HepG2 (cell line): ENCODE results near the gene CRAMP1. TPM values are rescaled to one million over a fixed set of nuclear protein-coding genes. Genes with fewer than 3 reads are reported as not detected.

Experiments
- MEIS1 ChIP-seq: sonication (generic); formaldehyde crosslinking; IDR thresholded peaks from 2 replicates; pipeline ENCODE4 v1.9.0; 2021; ENCODE audit warnings: mild to moderate bottlenecking, missing genetic modification reagents, moderate library complexity, borderline replicate concordance
- SNAI1 ChIP-seq: sonication (generic); formaldehyde crosslinking; IDR thresholded peaks from 2 replicates; pipeline ENCODE4 v1.5.0; 2020; ENCODE audit warnings: mild to moderate bottlenecking, missing genetic modification reagents, borderline replicate concordance
- XBP1 ChIP-seq: sonication (generic); formaldehyde crosslinking; IDR thresholded peaks from 2 replicates; pipeline ENCODE4 v1.5.0; 2020; ENCODE audit warnings: missing genetic modification reagents
- ZFP90 ChIP-seq: sonication (generic); formaldehyde crosslinking; IDR thresholded peaks from 2 replicates; pipeline ENCODE4 v1.8.0; 2022; ENCODE audit warnings: missing genetic modification reagents, mild to moderate bottlenecking, inconsistent platforms, borderline replicate concordance
- ZFY ChIP-seq: sonication (generic); formaldehyde crosslinking; IDR thresholded peaks from 2 replicates; pipeline ENCODE4 v1.4.0; 2020; ENCODE audit warnings: missing genetic modification reagents
- ZNF101 ChIP-seq: sonication (generic); formaldehyde crosslinking; IDR thresholded peaks from 2 replicates; pipeline ENCODE4 v1.4.0; 2020; ENCODE audit warnings: mild to moderate bottlenecking, low read depth, missing genetic modification reagents, borderline replicate concordance
- ZNF207 ChIP-seq: fragments of 450-650 bp; IDR thresholded peaks from 2 replicates; pipeline ENCODE4 v1.6.1; 2016; ENCODE audit warnings: antibody characterized with exemption, borderline replicate concordance
- ZNF883 ChIP-seq: sonication (generic); formaldehyde crosslinking; IDR thresholded peaks from 2 replicates; pipeline ENCODE4 v1.5.1; 2020; ENCODE audit warnings: mild to moderate bottlenecking, missing genetic modification reagents; ENCODE audit errors: not compliant biosample characterization
- polyA plus RNA-seq, 8 experiments: library from polyadenylated mRNA; depleted of rRNA in 3 of 8; stranded (reverse) in 7 of 8; unstranded in 1 of 8; fragments of >200 nt; fragmentation: Illumina TruSeq in 4 of 8; extraction: Trizol in 4 of 8; gene quantifications; 2 replicates each; pipeline versions ENCODE4 v1.2.1 to v1.2.3, GENCODE V29; 2011 to 2016; ENCODE audit warnings: low read depth in 4 of 8, missing spikeins in 1 of 8, mixed read lengths in 1 of 8; ENCODE audit not compliant: insufficient read depth in 1 of 8
- total RNA-seq, 5 experiments: library from RNA; depleted of rRNA; stranded (reverse); fragments of >200 nt; fragmentation: Illumina TruSeq; extraction: Trizol; gene quantifications; 2 replicates each; pipeline ENCODE4 v1.2.3, GENCODE V29; 2016; ENCODE audit warnings: low read depth in 1 of 5
- TF ChIP-seq, protein P1 (sequence below): sonication (generic); formaldehyde crosslinking; IDR thresholded peaks from 2 replicates; pipeline ENCODE4 v1.4.0; 2020; ENCODE audit warnings: missing genetic modification reagents
- TF ChIP-seq, protein P2 (sequence below): sonication (generic); formaldehyde crosslinking; IDR thresholded peaks from 2 replicates; pipeline ENCODE4 v1.4.0; 2020; ENCODE audit warnings: missing genetic modification reagents
- TF ChIP-seq, protein P3 (sequence below): sonication (generic); formaldehyde crosslinking; IDR thresholded peaks from 2 replicates; pipeline ENCODE4 v1.8.1; 2023; ENCODE audit warnings: mild to moderate bottlenecking, missing genetic modification reagents, borderline replicate concordance
- TF ChIP-seq, protein P4 (sequence below): IDR thresholded peaks from 2 replicates; pipeline ENCODE4 v1.6.1; 2016; ENCODE audit warnings: mild to moderate bottlenecking, missing biosample characterization, missing genetic modification reagents
- TF ChIP-seq, protein P5 (sequence below): sonication (generic); formaldehyde crosslinking; IDR thresholded peaks from 2 replicates; pipeline ENCODE4 v1.8.1; 2023; ENCODE audit warnings: mild to moderate bottlenecking, missing genetic modification reagents
- TF ChIP-seq, protein P6 (sequence below): sonication (generic); formaldehyde crosslinking; conservative IDR thresholded peaks from 2 replicates; pipeline ENCODE4 v1.8.0; 2022; ENCODE audit warnings: mild to moderate bottlenecking, moderate library complexity, missing genetic modification reagents
- TF ChIP-seq, protein P7 (sequence below): sonication (generic); formaldehyde crosslinking; IDR thresholded peaks from 2 replicates; pipeline ENCODE4 v1.4.0; 2020; ENCODE audit warnings: mild to moderate bottlenecking, missing genetic modification reagents

The CRAMP1 gene
- total and polyA plus RNA-seq, 2 of the 13 experiments (the other 11 are each of a cell fraction or from before 2014, with no cell fraction given): 6.8 to 9.7 TPM

DNA sequence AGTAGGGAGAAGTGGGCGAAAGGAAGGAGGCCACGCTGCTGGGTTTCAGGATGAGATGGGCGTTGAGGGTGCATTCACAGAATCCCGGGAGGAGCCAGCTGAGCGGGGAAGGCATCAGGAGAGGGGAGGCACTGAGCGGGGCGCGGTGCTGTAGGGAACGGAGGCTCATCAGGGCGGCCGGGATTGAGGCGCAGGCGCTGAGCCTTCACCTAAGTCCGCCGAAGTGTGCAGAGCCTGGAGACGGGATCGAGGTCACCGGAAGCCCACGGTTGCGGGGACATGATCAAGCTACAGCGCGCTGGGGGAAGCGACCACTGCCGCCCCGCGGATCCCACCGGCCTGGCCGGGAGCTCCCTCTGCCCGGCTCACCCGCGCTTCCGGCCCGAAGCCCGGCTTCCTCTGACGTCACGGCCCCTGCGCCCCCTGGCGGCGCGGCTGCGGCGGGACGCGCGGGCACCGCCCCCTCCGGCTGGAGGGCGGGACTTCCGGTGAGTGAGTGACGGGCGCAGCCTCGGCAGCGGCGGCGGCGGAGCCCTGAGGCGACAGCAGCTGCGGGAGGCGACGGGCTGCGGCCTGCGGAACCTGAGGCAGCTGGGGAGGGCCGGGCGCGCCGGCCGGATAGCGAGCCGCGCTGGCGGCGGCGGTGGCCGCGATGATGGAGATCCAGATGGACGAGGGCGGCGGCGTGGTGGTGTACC is 93.7 kb downstream of the CRAMP1 start, which contains the start of gene MAPK8IP3 (continued):
- TF ChIP-seq, protein P1, sequence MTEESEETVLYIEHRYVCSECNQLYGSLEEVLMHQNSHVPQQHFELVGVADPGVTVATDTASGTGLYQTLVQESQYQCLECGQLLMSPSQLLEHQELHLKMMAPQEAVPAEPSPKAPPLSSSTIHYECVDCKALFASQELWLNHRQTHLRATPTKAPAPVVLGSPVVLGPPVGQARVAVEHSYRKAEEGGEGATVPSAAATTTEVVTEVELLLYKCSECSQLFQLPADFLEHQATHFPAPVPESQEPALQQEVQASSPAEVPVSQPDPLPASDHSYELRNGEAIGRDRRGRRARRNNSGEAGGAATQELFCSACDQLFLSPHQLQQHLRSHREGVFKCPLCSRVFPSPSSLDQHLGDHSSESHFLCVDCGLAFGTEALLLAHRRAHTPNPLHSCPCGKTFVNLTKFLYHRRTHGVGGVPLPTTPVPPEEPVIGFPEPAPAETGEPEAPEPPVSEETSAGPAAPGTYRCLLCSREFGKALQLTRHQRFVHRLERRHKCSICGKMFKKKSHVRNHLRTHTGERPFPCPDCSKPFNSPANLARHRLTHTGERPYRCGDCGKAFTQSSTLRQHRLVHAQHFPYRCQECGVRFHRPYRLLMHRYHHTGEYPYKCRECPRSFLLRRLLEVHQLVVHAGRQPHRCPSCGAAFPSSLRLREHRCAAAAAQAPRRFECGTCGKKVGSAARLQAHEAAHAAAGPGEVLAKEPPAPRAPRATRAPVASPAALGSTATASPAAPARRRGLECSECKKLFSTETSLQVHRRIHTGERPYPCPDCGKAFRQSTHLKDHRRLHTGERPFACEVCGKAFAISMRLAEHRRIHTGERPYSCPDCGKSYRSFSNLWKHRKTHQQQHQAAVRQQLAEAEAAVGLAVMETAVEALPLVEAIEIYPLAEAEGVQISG (CRISPR knock-in tag): peak; percentile 95
- peak; percentile 17 for TF ChIP-seq ZNF883
- peak; percentile 86 for TF ChIP-seq ZFP90 (CRISPR knock-in tag)
- peak; percentile 96 for TF ChIP-seq ZFY
- TF ChIP-seq MEIS1 (CRISPR knock-in tag): peak; percentile 61; the same call in 1 of the 2 replicates
- TF ChIP-seq, protein P2, sequence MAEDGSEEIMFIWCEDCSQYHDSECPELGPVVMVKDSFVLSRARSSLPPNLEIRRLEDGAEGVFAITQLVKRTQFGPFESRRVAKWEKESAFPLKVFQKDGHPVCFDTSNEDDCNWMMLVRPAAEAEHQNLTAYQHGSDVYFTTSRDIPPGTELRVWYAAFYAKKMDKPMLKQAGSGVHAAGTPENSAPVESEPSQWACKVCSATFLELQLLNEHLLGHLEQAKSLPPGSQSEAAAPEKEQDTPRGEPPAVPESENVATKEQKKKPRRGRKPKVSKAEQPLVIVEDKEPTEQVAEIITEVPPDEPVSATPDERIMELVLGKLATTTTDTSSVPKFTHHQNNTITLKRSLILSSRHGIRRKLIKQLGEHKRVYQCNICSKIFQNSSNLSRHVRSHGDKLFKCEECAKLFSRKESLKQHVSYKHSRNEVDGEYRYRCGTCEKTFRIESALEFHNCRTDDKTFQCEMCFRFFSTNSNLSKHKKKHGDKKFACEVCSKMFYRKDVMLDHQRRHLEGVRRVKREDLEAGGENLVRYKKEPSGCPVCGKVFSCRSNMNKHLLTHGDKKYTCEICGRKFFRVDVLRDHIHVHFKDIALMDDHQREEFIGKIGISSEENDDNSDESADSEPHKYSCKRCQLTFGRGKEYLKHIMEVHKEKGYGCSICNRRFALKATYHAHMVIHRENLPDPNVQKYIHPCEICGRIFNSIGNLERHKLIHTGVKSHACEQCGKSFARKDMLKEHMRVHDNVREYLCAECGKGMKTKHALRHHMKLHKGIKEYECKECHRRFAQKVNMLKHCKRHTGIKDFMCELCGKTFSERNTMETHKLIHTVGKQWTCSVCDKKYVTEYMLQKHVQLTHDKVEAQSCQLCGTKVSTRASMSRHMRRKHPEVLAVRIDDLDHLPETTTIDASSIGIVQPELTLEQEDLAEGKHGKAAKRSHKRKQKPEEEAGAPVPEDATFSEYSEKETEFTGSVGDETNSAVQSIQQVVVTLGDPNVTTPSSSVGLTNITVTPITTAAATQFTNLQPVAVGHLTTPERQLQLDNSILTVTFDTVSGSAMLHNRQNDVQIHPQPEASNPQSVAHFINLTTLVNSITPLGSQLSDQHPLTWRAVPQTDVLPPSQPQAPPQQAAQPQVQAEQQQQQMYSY: peak; percentile 73
- TF ChIP-seq, protein P3, sequence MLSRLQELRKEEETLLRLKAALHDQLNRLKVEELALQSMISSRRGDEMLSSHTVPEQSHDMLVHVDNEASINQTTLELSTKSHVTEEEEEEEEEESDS (CRISPR knock-in tag): no peak
- TF ChIP-seq ZNF207: no peak
- TF ChIP-seq, protein P4, sequence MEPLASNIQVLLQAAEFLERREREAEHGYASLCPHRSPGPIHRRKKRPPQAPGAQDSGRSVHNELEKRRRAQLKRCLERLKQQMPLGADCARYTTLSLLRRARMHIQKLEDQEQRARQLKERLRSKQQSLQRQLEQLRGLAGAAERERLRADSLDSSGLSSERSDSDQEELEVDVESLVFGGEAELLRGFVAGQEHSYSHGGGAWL (CRISPR knock-in tag): peak; percentile 67; the same call in 1 of the 2 replicates
- TF ChIP-seq, protein P5, sequence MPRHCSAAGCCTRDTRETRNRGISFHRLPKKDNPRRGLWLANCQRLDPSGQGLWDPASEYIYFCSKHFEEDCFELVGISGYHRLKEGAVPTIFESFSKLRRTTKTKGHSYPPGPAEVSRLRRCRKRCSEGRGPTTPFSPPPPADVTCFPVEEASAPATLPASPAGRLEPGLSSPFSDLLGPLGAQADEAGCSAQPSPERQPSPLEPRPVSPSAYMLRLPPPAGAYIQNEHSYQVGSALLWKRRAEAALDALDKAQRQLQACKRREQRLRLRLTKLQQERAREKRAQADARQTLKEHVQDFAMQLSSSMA (CRISPR knock-in tag): no peak
- 0 out of 2 replicates have a peak, but pooled peaks have one; percentile 52 for TF ChIP-seq XBP1 (CRISPR knock-in tag)
- TF ChIP-seq, protein P6, sequence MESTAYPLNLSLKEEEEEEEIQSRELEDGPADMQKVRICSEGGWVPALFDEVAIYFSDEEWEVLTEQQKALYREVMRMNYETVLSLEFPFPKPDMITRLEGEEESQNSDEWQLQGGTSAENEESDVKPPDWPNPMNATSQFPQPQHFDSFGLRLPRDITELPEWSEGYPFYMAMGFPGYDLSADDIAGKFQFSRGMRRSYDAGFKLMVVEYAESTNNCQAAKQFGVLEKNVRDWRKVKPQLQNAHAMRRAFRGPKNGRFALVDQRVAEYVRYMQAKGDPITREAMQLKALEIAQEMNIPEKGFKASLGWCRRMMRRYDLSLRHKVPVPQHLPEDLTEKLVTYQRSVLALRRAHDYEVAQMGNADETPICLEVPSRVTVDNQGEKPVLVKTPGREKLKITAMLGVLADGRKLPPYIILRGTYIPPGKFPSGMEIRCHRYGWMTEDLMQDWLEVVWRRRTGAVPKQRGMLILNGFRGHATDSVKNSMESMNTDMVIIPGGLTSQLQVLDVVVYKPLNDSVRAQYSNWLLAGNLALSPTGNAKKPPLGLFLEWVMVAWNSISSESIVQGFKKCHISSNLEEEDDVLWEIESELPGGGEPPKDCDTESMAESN: 0 out of 2 replicates have a peak, but pooled peaks have one; percentile 25
- no peak for TF ChIP-seq ZNF101
- TF ChIP-seq, protein P7, sequence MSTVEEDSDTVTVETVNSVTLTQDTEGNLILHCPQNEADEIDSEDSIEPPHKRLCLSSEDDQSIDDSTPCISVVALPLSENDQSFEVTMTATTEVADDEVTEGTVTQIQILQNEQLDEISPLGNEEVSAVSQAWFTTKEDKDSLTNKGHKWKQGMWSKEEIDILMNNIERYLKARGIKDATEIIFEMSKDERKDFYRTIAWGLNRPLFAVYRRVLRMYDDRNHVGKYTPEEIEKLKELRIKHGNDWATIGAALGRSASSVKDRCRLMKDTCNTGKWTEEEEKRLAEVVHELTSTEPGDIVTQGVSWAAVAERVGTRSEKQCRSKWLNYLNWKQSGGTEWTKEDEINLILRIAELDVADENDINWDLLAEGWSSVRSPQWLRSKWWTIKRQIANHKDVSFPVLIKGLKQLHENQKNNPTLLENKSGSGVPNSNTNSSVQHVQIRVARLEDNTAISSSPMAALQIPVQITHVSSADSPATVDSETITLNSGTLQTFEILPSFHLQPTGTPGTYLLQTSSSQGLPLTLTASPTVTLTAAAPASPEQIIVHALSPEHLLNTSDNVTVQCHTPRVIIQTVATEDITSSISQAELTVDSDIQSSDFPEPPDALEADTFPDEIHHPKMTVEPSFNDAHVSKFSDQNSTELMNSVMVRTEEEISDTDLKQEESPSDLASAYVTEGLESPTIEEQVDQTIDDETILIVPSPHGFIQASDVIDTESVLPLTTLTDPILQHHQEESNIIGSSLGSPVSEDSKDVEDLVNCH (CRISPR knock-in tag): no peak
- TF ChIP-seq SNAI1 (CRISPR knock-in tag): no peak
